Chondrocyte (in vitro differentiated cells): Measurements from ENCODE around the gene MRC1. TPM values are rescaled to one million over a fixed set of nuclear protein-coding genes. Genes with fewer than 3 reads are reported as not detected.

ENCODE experiments used
- DNase-seq: peaks from one replicate; pipeline ENCODE4 v3.0.0; 2021; ENCODE audit warnings: mixed read lengths, low spot score
- H3K27ac Mint-ChIP-seq: one replicate; pipeline ENCODE4 v1.8.0; 2021; ENCODE audit warnings: mild to moderate bottlenecking, moderate library complexity, mixed read lengths; ENCODE audit not compliant: unreplicated experiment
- H3K27me3 Mint-ChIP-seq: 2 replicates; pipeline ENCODE4 v1.8.0; 2021; ENCODE audit warnings: low read depth, mixed read lengths
- H3K36me3 Mint-ChIP-seq: 2 replicates; pipeline ENCODE4 v1.8.0; 2021; ENCODE audit warnings: low read depth, mixed read lengths
- H3K4me1 Mint-ChIP-seq: 2 replicates; pipeline ENCODE4 v1.8.0; 2021; ENCODE audit warnings: low read depth, mild to moderate bottlenecking, mixed read lengths
- H3K4me3 Mint-ChIP-seq: one replicate; pipeline ENCODE4 v1.8.0; 2021; ENCODE audit warnings: mild to moderate bottlenecking, moderate library complexity, mixed read lengths; ENCODE audit not compliant: unreplicated experiment
- H3K9me3 Mint-ChIP-seq: 2 replicates; pipeline ENCODE4 v1.8.0; 2021; ENCODE audit warnings: low read depth, mixed read lengths
- total RNA-seq: library from RNA; stranded (reverse); gene quantifications from 3 replicates; pipeline ENCODE4 v1.2.1, GENCODE V29; 2021
- TF ChIP-seq, protein P1 (sequence below): fragments of 200-600 bp; sonication (generic); IDR thresholded peaks from 2 replicates; pipeline ENCODE4 v1.5.0; 2021; ENCODE audit warnings: antibody characterized with exemption, mild to moderate bottlenecking, moderate library complexity

MRC1 gene
- total RNA-seq, 1 donor from 2014 or later: not detected

DNA sequence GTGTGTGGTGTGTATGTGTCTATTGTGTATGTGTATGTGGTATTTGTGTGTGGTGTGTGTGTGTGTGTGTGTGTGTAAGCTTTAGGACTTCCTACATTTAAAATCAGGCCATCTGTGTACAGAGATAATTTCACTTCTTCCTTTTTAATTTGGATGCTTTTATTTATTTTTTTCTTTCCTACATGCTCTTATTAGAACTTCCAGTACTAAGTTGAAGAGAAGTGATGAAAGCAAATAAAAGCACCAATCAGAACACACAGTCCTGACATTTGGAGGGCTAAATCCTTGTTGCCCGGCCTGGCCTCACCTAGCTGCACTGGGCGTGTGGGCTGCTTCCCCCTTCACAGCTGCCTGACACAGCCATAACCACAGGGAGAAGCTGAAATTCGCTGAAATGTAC lies 3.8 kb upstream of the MRC1 start:
- DNase-seq: no peak
- Mint-ChIP-seq H3K27ac (no peak overlapping the region), H3K36me3 (no peaks in the 10 kb centered on the region), H3K27me3 (peaks cover 4% of the 10 kb centered on the region), H3K4me1 (peaks cover 4% of the 10 kb centered on the region), H3K9me3 (peaks cover 6% of the 10 kb centered on the region), H3K4me3 (no peak overlapping the region)
- TF ChIP-seq, protein P1, sequence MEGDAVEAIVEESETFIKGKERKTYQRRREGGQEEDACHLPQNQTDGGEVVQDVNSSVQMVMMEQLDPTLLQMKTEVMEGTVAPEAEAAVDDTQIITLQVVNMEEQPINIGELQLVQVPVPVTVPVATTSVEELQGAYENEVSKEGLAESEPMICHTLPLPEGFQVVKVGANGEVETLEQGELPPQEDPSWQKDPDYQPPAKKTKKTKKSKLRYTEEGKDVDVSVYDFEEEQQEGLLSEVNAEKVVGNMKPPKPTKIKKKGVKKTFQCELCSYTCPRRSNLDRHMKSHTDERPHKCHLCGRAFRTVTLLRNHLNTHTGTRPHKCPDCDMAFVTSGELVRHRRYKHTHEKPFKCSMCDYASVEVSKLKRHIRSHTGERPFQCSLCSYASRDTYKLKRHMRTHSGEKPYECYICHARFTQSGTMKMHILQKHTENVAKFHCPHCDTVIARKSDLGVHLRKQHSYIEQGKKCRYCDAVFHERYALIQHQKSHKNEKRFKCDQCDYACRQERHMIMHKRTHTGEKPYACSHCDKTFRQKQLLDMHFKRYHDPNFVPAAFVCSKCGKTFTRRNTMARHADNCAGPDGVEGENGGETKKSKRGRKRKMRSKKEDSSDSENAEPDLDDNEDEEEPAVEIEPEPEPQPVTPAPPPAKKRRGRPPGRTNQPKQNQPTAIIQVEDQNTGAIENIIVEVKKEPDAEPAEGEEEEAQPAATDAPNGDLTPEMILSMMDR: no peak

DNA sequence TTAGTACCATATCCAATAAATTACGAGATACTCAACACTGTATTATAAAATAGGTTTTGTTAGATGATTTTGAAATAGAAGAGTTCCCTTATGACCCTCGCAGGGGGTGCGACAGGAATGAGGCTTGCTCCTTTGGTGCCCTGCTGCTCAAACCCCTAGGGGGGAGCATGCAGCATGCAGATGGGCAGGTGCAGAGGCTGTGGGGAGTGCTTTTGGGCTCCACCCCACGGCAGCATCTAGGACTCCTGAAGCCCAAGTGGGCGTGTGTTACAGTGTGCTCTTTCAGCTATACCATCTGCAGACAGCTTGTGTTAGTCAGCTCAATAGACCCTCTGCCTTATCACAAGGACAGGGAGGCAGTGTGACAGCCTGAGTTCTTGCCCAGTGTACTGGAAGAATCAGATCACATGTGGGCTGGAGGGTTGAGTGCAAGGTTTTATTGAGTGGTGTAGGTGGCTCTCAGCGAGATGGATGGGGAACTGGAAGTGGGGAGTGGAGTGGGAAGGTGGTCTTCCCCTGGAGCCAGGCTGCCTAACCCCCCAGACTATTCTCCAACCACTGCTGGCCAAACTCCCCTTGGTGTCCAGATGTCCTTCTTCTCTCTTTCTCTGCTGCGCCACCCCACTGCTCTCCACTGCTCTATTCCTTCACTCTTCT lies 3.1 kb upstream of the MRC1 start:
- Mint-ChIP-seq H3K9me3 (peaks cover 6% of the 10 kb centered on the region), H3K27ac (no peak overlapping the region), H3K4me1 (peaks cover 4% of the 10 kb centered on the region), H3K36me3 (no peaks in the 10 kb centered on the region), H3K4me3 (no peak overlapping the region), H3K27me3 (peaks cover 4% of the 10 kb centered on the region)
- TF ChIP-seq, protein P1: no peak
- no peak for DNase-seq

- DNase-seq: no peak
- Mint-ChIP-seq H3K4me3 (no peak overlapping the region), H3K36me3 (no peaks in the 10 kb centered on the region), H3K27me3 (peaks cover 4% of the 10 kb centered on the region), H3K27ac (no peak overlapping the region), H3K9me3 (no peaks in the 10 kb centered on the region), H3K4me1 (no peaks in the 10 kb centered on the region)
- TF ChIP-seq, protein P1: no peak
These were observed 2.2 kb downstream of the MRC1 start for GRCh38 chr10:17811146-17811865.

DNA sequence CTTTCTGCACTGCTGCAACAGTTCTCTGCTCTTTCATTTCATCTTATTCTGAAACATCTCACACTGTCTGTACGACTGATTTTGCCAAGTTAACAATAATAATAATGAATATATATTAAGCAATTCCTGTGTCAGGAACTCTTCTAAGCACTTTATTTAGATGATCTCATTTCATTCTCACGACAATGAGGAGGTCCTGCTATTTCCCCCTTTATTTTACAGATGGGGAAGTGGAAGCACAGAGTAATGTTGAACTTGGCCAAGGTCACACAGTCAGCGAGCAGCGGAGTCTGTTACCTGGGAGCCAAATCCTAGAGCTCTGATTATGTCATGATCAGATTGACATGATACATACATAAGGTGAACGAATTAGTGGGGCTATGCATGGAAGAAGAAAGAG lies 5.8 kb downstream of the MRC1 start:
- TF ChIP-seq, protein P1: no peak
- Mint-ChIP-seq H3K9me3 (no peaks in the 10 kb centered on the region), H3K27me3 (peaks cover 4% of the 10 kb centered on the region), H3K4me1 (no peaks in the 10 kb centered on the region), H3K4me3 (no peak overlapping the region), H3K36me3 (no peaks in the 10 kb centered on the region), H3K27ac (no peak overlapping the region)
- no peak for DNase-seq

DNA sequence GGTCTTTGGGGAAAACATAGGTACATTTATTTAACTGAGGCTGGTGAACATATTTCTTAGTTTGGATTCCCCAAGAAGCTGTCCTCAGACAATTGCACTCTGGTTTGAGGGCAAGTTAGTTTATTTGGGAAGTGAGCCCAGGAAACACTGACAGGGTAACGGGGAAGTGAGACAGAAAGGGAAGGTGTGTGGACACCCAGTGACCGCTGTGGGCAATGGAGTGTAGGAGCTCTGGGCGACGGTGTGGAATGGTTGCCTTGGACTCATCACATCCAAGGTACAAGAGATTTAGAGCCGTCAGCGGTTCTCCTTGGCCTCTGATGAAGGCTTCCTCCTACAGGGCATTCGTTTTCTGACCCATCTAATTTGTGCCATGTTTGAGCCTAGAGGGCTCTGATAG lies 7.1 kb downstream of the MRC1 start:
- Mint-ChIP-seq H3K4me3 (no peak overlapping the region), H3K27me3 (peaks cover 8% of the 10 kb centered on the region), H3K36me3 (no peaks in the 10 kb centered on the region), H3K9me3 (no peaks in the 10 kb centered on the region), H3K27ac (no peak overlapping the region), H3K4me1 (no peaks in the 10 kb centered on the region)
- no peak for DNase-seq
- TF ChIP-seq, protein P1: no peak
